K562 (cell line): ENCODE measurements around the gene CHN1. TPM values are rescaled to one million over a fixed set of nuclear protein-coding genes. Genes with fewer than 3 reads are reported as not detected.

ENCODE experiments used
- ATAC-seq: fragments of 200-7000 bp; cut with Tn5 transposase; 3 replicates; pipeline ENCODE4 v1.9.1; 2020; ENCODE audit warnings: moderate library complexity
- BruUV-seq: library from RNA; stranded (reverse); fragments of 400-500 nt; replicated peaks from 2 replicates; lab custom pipeline; 2021; lab: Mats Ljungman, UMichigan
- CTCF ChIA-PET: fragments of 300-600 bp; formaldehyde crosslinking; extraction: SDS; loops from one replicate; lab custom pipeline; 2021; ENCODE audit warnings: low intra/inter-chr PET ratio; lab: Yijun Ruan, JAX
- POLR2A ChIA-PET: fragments of 300-600, 350-650 bp; sonication (Branson Sonifier 250); formaldehyde crosslinking; extraction: SDS; loops from one replicate; lab custom pipeline; 2021; ENCODE audit warnings: antibody characterized with exemption, inconsistent platforms; lab: Yijun Ruan, JAX
- DNase-seq, 4 experiments: peaks; one replicate each; pipeline versions ENCODE4 v3.0.0 to v3.0.0-alpha.2; 2011 to 2018; ENCODE audit warnings: low spot score in 3 of 4, mixed read lengths in 3 of 4; ENCODE audit errors: extremely low read depth in 1 of 4
- FAIRE-seq: peaks from 2 replicates; lab custom pipeline; 2011; peaks lifted over from hg19 to GRCh38; lab: Jason Lieb, UNC
- H2AFZ ChIP-seq: 2 replicates; pipeline ENCODE4 v1.6.0; 2011; ENCODE audit warnings: low read depth, low read length, control low read depth, inconsistent platforms
- H3K27ac ChIP-seq: fragments of 200-600 bp; 3 replicates; pipeline ENCODE4 v1.8.0; 2011; ENCODE audit warnings: low read depth, mild to moderate bottlenecking, control low read depth, inconsistent platforms, low read length, moderate library complexity, mixed read lengths; ENCODE audit errors: extremely low read depth
- H3K27me3 ChIP-seq, 2 experiments: fragments of 300-600 bp in 1 of 2; 2 replicates in 1 of 2; 3 replicates in 1 of 2; pipeline versions ENCODE4 v1.6.0 to v1.8.0; 2011; ENCODE audit warnings: inconsistent platforms in 2 of 2, low read length in 2 of 2, mild to moderate bottlenecking in 1 of 2, mixed read lengths in 1 of 2, moderate library complexity in 1 of 2; ENCODE audit not compliant: control insufficient read depth in 2 of 2, insufficient read depth in 2 of 2
- H3K36me3 ChIP-seq: fragments of 300-600 bp; 3 replicates; pipeline ENCODE4 v1.8.0; 2011; ENCODE audit warnings: mild to moderate bottlenecking, low read length, inconsistent platforms; ENCODE audit not compliant: control insufficient read depth, insufficient read depth
- H3K4me1 ChIP-seq, 2 experiments: fragments of 200-600 bp in 1 of 2; replicated peaks in 1 of 2; 2 replicates in 1 of 2; 3 replicates in 1 of 2; pipeline versions ENCODE4 v1.5.1 to v1.8.0; 2011; ENCODE audit warnings: inconsistent platforms in 2 of 2, low read length in 2 of 2, mild to moderate bottlenecking in 1 of 2, mixed read lengths in 1 of 2, moderate library complexity in 1 of 2; ENCODE audit not compliant: control insufficient read depth in 2 of 2, insufficient read depth in 2 of 2
- H3K4me2 ChIP-seq: 2 replicates; pipeline ENCODE4 v1.6.1; 2011; ENCODE audit warnings: low read length, control low read depth, inconsistent platforms, mixed read lengths; ENCODE audit not compliant: insufficient read depth
- H3K4me3 ChIP-seq: fragments of 200-600 bp; sonication (generic), shearing (Covaris generic); 2 replicates; pipeline ENCODE4 v1.5.1; 2016; ENCODE audit warnings: control low read depth, inconsistent platforms
- H3K79me2 ChIP-seq: fragments of 200-600 bp; 3 replicates; pipeline ENCODE4 v1.8.0; 2011; ENCODE audit warnings: low read length, inconsistent platforms; ENCODE audit not compliant: control insufficient read depth, insufficient read depth
- H3K9ac ChIP-seq, 2 experiments: 2 replicates each; pipeline versions ENCODE4 v1.6.0 to v1.6.1; 2011; ENCODE audit warnings: low read depth in 2 of 2, low read length in 2 of 2, control low read depth in 1 of 2, inconsistent platforms in 1 of 2, mild to moderate bottlenecking in 1 of 2, mixed read lengths in 1 of 2; ENCODE audit not compliant: insufficient read depth in 1 of 2
- H3K9me1 ChIP-seq: one replicate; pipeline ENCODE4 v1.6.0; 2011; ENCODE audit warnings: inconsistent platforms, mild to moderate bottlenecking, low read length, moderate library complexity; ENCODE audit not compliant: control insufficient read depth, insufficient read depth
- H3K9me3 ChIP-seq: replicated peaks from 2 replicates; pipeline ENCODE4 v1.5.1; 2011; ENCODE audit warnings: low read depth, low read length, inconsistent platforms; ENCODE audit not compliant: control insufficient read depth, insufficient read depth
- H4K20me1 ChIP-seq: replicated peaks from 2 replicates; pipeline ENCODE4 v1.6.1; 2011; ENCODE audit warnings: low read length, inconsistent platforms, mixed read lengths; ENCODE audit not compliant: control insufficient read depth, insufficient read depth
- BCOR ChIP-seq: fragments of 450-650 bp; IDR thresholded peaks from 2 replicates; pipeline ENCODE4 v1.6.1; 2016
- BRD9 ChIP-seq: fragments of 450-650 bp; IDR thresholded peaks from 2 replicates; pipeline ENCODE4 v1.6.1; 2018; ENCODE audit warnings: low read depth; ENCODE audit not compliant: partially characterized antibody
- CBFA2T2 ChIP-seq: fragments of 450-650 bp; conservative IDR thresholded peaks from 2 replicates; pipeline ENCODE4 v1.6.1; 2017; ENCODE audit warnings: mild to moderate bottlenecking
- DNMT1 ChIP-seq: fragments of 450-650 bp; IDR thresholded peaks from 2 replicates; pipeline ENCODE4 v1.6.1; 2016; ENCODE audit warnings: antibody characterized with exemption, mild to moderate bottlenecking
- KLF10 ChIP-seq: fragments of 250-450 bp; sonication (Bioruptor Pico); IDR thresholded peaks from 2 replicates; pipeline ENCODE4 v1.6.1; 2021; ENCODE audit warnings: matching md5 sums
- PRMT5 ChIP-seq: sonication (generic); formaldehyde crosslinking; IDR thresholded peaks from 2 replicates; pipeline ENCODE4 v1.5.0; 2020; ENCODE audit warnings: missing genetic modification reagents
- SMARCA5 ChIP-seq: fragments of 450-650 bp; IDR thresholded peaks from 2 replicates; pipeline ENCODE4 v1.6.1; 2016
- TFAM ChIP-seq: fragments of 250-450 bp; sonication (Bioruptor Pico); conservative IDR thresholded peaks from 2 replicates; pipeline ENCODE4 v1.5.0; 2021; ENCODE audit warnings: mild to moderate bottlenecking, moderate library complexity
- ZBTB34 ChIP-seq: fragments of 250-450 bp; sonication (Bioruptor Pico); IDR thresholded peaks from 2 replicates; pipeline ENCODE4 v1.8.0; 2021; ENCODE audit warnings: mild to moderate bottlenecking, moderate library complexity
- ZNF407 ChIP-seq: fragments of 450-650 bp; IDR thresholded peaks from 2 replicates; pipeline ENCODE4 v1.6.1; 2016; ENCODE audit warnings: low read depth
- ZNF639 ChIP-seq, 2 experiments: fragments of 200-800 bp in 1 of 2; sonication (Bioruptor generic) in 1 of 2; sonication (generic) in 1 of 2; formaldehyde crosslinking in 1 of 2; IDR thresholded peaks in 1 of 2; conservative IDR thresholded peaks in 1 of 2; 2 replicates each; pipeline versions ENCODE4 v1.5.0 to v1.6.1; 2016 to 2020; ENCODE audit warnings: missing compliant biosample characterization in 1 of 2, missing genetic modification characterization in 1 of 2, missing genetic modification reagents in 1 of 2
- WGBS: fragments of 100-300 bp; shearing (Covaris generic); methylation state at CpG from one replicate; pipeline ENCODE4 v1.1.6; 2016; ENCODE audit warnings: low coverage, mixed read lengths; ENCODE audit not compliant: insufficient coverage; ENCODE audit errors: missing lambda C conversion rate; 5-methylcytosine and 5-hydroxymethylcytosine counted together
- in situ Hi-C: fragments of 300-500 bp; cut with MboI; formaldehyde crosslinking; loops from 4 replicates; pipeline ENCODE4 v1.15.0; 2018; ENCODE audit warnings: inconsistent platforms, mixed read lengths
- intact Hi-C: fragments of 100-400 bp; cut with micrococcal nuclease; formaldehyde crosslinking; loops from 2 replicates; pipeline ENCODE4 v1.14.2; 2022
- polyA plus RNA-seq, 8 experiments: library from polyadenylated mRNA; depleted of rRNA in 4 of 8; stranded (reverse) in 5 of 8; unstranded in 3 of 8; fragments of >200 nt; fragmentation: Nextera tagmentation in 2 of 8; fragmentation: Illumina TruSeq in 1 of 8; extraction: Ambion mirVana in 2 of 8; extraction: Trizol in 1 of 8; gene quantifications; 2 replicates each; pipeline versions ENCODE4 v1.2.1 to v1.2.3, GENCODE V29; 2011 to 2014; ENCODE audit warnings: inconsistent platforms in 1 of 8, missing spikeins in 1 of 8
- total RNA-seq, 7 experiments: library from RNA; depleted of rRNA in 6 of 7; stranded (reverse); fragments of >200 nt in 6 of 7; fragmentation: Illumina TruSeq in 2 of 7; extraction: Trizol in 2 of 7; gene quantifications; 2 replicates each; pipeline versions ENCODE4 v1.2.1 to v1.2.3, GENCODE V29; 2011 to 2021; ENCODE audit warnings: low replicate concordance in 1 of 7

Gene CHN1
- total and polyA plus RNA-seq, 9 of the 15 experiments (the other 6 are each of a cell fraction or from before 2014, with no cell fraction given), result 0.17 to 2.0 (median 0.87) TPM

GRCh38 chr2:174784316-174784715 is 220.9 kb downstream of the CHN1 start (continued):
- no peak for TF ChIP-seq ZBTB34

- FAIRE-seq, result no peak
These were observed 223.2 kb downstream of the CHN1 start for GRCh38 chr2:174781996-174782395.

More at GRCh38 chr2:174781996-174782395, 223.2 kb downstream of the CHN1 start:
- Histone ChIP-seq H3K27ac (no peak overlapping the region), H3K9me1 (no peaks in the 10 kb centered on the region), H2AFZ (no peak overlapping the region), H4K20me1 (no peaks in the 10 kb centered on the region), H3K9me3 (no peaks in the 10 kb centered on the region), H3K9ac (no peak overlapping the region), H3K4me3 (no peak overlapping the region), H3K79me2 (no peaks in the 10 kb centered on the region), H3K27me3 (peaks cover 33 to 48% of the 10 kb centered on the region in 2 experiments), H3K4me2 (no peak overlapping the region), H3K4me1 (no peaks in the 10 kb centered on the region), H3K36me3 (no peaks in the 10 kb centered on the region)
- no TSS peak for BruUV-seq
- ChIA-PET CTCF (no interaction called here), POLR2A (interaction anchor here (1.1 kb wide), 1 partner anchor 8 kb away, joined by 5 read pairs; no protein-coding TSS in a partner anchor)
- ATAC-seq (no peak), DNase-seq (no peak)
- in situ Hi-C loops (no loop called here), intact Hi-C loops (no loop called here)
- 0% methylated on average over 11 of the region's 11 CpGs for WGBS
- TF ChIP-seq KLF10 (CRISPR knock-in tag) (no peak), BCOR (no peak), ZNF639 (CRISPR knock-in tag; conservative IDR thresholded peaks at IDR 0.05 in 1 of 2, IDR thresholded peaks at IDR 0.05 in 1 of 2) (no peak), PRMT5 (CRISPR knock-in tag) (no peak), TFAM (CRISPR knock-in tag) (no peak), DNMT1 (no peak), BRD9 (no peak), ZNF407 (no peak), CBFA2T2 (no peak), SMARCA5 (no peak)
